WTC11 (cell line): ENCODE results near the gene GUCD1. TPM values are rescaled to one million over a fixed set of nuclear protein-coding genes. Genes with fewer than 3 reads are reported as not detected.
A peak's percentile ranks its signal among the peaks of the same experiment; 100 is the strongest.
"Not testable (repeated sequence)": the region's sequence is repeated elsewhere in the genome, so short reads cannot be mapped to it uniquely, and the experiment has no call there.

Source experiments
- ATAC-seq: fragments of 200-7000 bp; cut with Tn5 transposase; 2 replicates; pipeline ENCODE4 v1.10.0; 2021; ENCODE audit warnings: mild to moderate bottlenecking, moderate library complexity
- CTCF ChIA-PET: fragments of 300-600 bp; sonication (Branson Sonifier 250); formaldehyde crosslinking; loops from one replicate; lab custom pipeline; 2021; ENCODE audit warnings: antibody characterized with exemption; lab: Charles Lee
- POLR2A ChIA-PET: fragments of 350-600 bp; sonication (Branson Sonifier 250); formaldehyde crosslinking; loops from one replicate; lab custom pipeline; 2021; ENCODE audit warnings: antibody characterized with exemption; lab: Charles Lee
- DNase-seq: peaks from one replicate; pipeline ENCODE4 v3.0.0; 2021; ENCODE audit warnings: low spot score
- H3K27ac Mint-ChIP-seq: 2 replicates; pipeline ENCODE4 v1.8.0; 2021; ENCODE audit warnings: mixed read lengths
- H3K27me3 Mint-ChIP-seq: 2 replicates; pipeline ENCODE4 v1.8.0; 2021; ENCODE audit warnings: low read depth, mild to moderate bottlenecking, moderate library complexity, mixed read lengths
- H3K36me3 Mint-ChIP-seq: 2 replicates; pipeline ENCODE4 v1.8.0; 2021; ENCODE audit warnings: mixed read lengths
- H3K4me1 Mint-ChIP-seq: 2 replicates; pipeline ENCODE4 v1.8.0; 2022; ENCODE audit warnings: mixed read lengths
- H3K4me3 Mint-ChIP-seq: 2 replicates; pipeline ENCODE4 v1.8.0; 2021; ENCODE audit warnings: mild to moderate bottlenecking, moderate library complexity, mixed read lengths
- H3K9me3 Mint-ChIP-seq: 2 replicates; pipeline ENCODE4 v1.8.0; 2021; ENCODE audit warnings: mixed read lengths
- ATF1 ChIP-seq: sonication (generic); formaldehyde crosslinking; IDR thresholded peaks from 2 replicates; pipeline ENCODE4 v1.8.1; 2023; ENCODE audit warnings: mild to moderate bottlenecking, moderate library complexity, missing genetic modification reagents
- E2F5 ChIP-seq: sonication (generic); formaldehyde crosslinking; IDR thresholded peaks from 2 replicates; pipeline ENCODE4 v1.8.1; 2022; ENCODE audit warnings: mild to moderate bottlenecking, moderate library complexity, missing genetic modification reagents
- FOXK1 ChIP-seq: sonication (generic); formaldehyde crosslinking; IDR thresholded peaks from 2 replicates; pipeline ENCODE4 v1.8.0; 2022; ENCODE audit warnings: mild to moderate bottlenecking, moderate library complexity, missing genetic modification reagents
- GABPB1 ChIP-seq: sonication (generic); formaldehyde crosslinking; IDR thresholded peaks from 2 replicates; pipeline ENCODE4 v1.8.1; 2023; ENCODE audit warnings: mild to moderate bottlenecking, missing genetic modification reagents
- KAT7 ChIP-seq: sonication (generic); formaldehyde crosslinking; IDR thresholded peaks from 2 replicates; pipeline ENCODE4 v1.8.1; 2023; ENCODE audit warnings: missing genetic modification reagents, mild to moderate bottlenecking, borderline replicate concordance
- MAX ChIP-seq: sonication (generic); formaldehyde crosslinking; IDR thresholded peaks from 2 replicates; pipeline ENCODE4 v1.8.0; 2022; ENCODE audit warnings: mild to moderate bottlenecking, missing genetic modification reagents
- SP1 ChIP-seq: sonication (generic); formaldehyde crosslinking; conservative IDR thresholded peaks from 2 replicates; pipeline ENCODE4 v1.8.1; 2022; ENCODE audit warnings: missing genetic modification reagents
- TCF7 ChIP-seq: sonication (generic); formaldehyde crosslinking; IDR thresholded peaks from 2 replicates; pipeline ENCODE4 v1.8.0; 2022; ENCODE audit warnings: mild to moderate bottlenecking, low read depth, missing genetic modification reagents, moderate library complexity
- TP53 ChIP-seq: sonication (generic); formaldehyde crosslinking; IDR thresholded peaks from 2 replicates; pipeline ENCODE4 v1.8.1; 2023; ENCODE audit warnings: mild to moderate bottlenecking, missing genetic modification reagents
- ZNF219 ChIP-seq: sonication (generic); formaldehyde crosslinking; IDR thresholded peaks from 2 replicates; pipeline ENCODE4 v1.8.0; 2023; ENCODE audit warnings: missing genetic modification reagents, mild to moderate bottlenecking, borderline replicate concordance
- total RNA-seq: library from RNA; stranded (reverse); gene quantifications from 3 replicates; pipeline ENCODE4 v1.2.3, GENCODE V29; 2021
- TF ChIP-seq, protein P1 (sequence below): sonication (generic); formaldehyde crosslinking; IDR thresholded peaks from 2 replicates; pipeline ENCODE4 v1.8.0; 2022; ENCODE audit warnings: mild to moderate bottlenecking, missing genetic modification reagents
- TF ChIP-seq, protein P2 (sequence below): sonication (generic); formaldehyde crosslinking; IDR thresholded peaks from 2 replicates; pipeline ENCODE4 v1.8.1; 2022; ENCODE audit warnings: low read depth, missing genetic modification reagents, borderline replicate concordance
- TF ChIP-seq, protein P3 (sequence below): sonication (generic); formaldehyde crosslinking; IDR thresholded peaks from 2 replicates; pipeline ENCODE4 v1.8.1; 2023; ENCODE audit warnings: mild to moderate bottlenecking, missing genetic modification reagents, borderline replicate concordance

Gene GUCD1
- total RNA-seq, 1 experiment from 2014 or later = 105 TPM

DNA sequence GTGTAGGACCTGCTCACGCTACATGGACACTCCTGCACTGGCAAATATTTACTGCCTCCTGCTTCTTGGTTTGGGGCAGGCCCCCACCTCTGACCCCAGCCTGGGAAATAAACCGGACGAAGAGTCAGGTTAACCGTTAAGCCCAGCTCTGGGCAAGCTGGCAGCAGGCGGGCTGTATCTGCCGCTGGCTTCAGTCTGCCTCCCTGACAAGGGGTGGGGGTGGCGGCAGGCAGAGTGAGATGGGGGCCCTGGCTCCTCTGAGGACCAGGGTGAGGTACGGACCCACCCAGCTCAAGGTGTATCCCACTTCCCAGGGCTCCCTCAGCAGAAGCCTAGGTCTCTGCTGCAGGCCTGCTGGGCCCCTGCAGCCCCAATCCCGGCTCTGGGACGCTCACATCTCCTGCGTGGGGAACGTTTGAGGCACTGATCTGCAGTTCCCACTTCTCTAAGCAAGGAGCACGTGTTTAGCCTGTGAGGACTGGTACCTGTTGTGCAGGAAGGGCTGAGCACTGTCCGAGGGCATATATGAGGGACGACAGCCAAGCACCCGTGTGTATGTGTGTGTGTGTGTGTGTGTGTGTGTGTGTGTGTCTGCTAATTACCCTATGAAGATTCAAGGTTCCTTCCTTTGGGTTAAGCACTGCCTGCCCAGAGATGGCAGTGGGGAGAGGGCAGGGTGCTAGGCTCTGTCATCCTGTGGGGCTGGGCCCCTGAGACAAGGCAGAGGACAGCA lies 39.1 kb upstream of the GUCD1 start:
- ChIA-PET CTCF (no interaction called here), POLR2A (interaction anchor here (0.5 to 1.8 kb wide), 4 partner anchors 10 to 721 kb away, joined by 4 to 7 read pairs (median 6); partner anchors contain the start of gene GUCD1)
- H3K27me3 Mint-ChIP-seq = no peaks in the 10 kb centered on the region
- DNase-seq = no peak
- peak overlapping the region; percentile 67 for H3K4me3 Mint-ChIP-seq
- peaks cover 13% of the 10 kb centered on the region for H3K4me1 Mint-ChIP-seq
- no peak overlapping the region for H3K27ac Mint-ChIP-seq
- TF ChIP-seq SP1 (CRISPR knock-in tag) = no peak
- TF ChIP-seq GABPB1 (CRISPR knock-in tag) = peak; percentile 49; the same call in 1 of the 2 replicates
- H3K9me3 Mint-ChIP-seq = no peaks in the 10 kb centered on the region
- H3K36me3 Mint-ChIP-seq = no peaks in the 10 kb centered on the region
- ATAC-seq = no peak

GRCh38 chr22:24593559-24593835 lies 38.6 kb upstream of the GUCD1 start:
- CTCF ChIA-PET = interaction anchor here (1.0 to 3.3 kb wide), 3 partner anchors 9 to 179 kb away, joined by 3 to 9 read pairs (median 3); no protein-coding TSS in a partner anchor
- H3K27ac Mint-ChIP-seq, H3K36me3 Mint-ChIP-seq, DNase-seq, ATAC-seq, H3K27me3 Mint-ChIP-seq, H3K9me3 Mint-ChIP-seq: not testable (repeated sequence)
- Mint-ChIP-seq H3K4me3 (peak overlapping the region; percentile 67), H3K4me1 (peaks cover 12% of the 10 kb centered on the region; the same call in 1 of the 2 replicates)
- POLR2A ChIA-PET = interaction anchor here (0.5 to 1.8 kb wide), 5 partner anchors 9 to 721 kb away, joined by 3 to 7 read pairs (median 5); partner anchors contain the start of gene GUCD1

DNA sequence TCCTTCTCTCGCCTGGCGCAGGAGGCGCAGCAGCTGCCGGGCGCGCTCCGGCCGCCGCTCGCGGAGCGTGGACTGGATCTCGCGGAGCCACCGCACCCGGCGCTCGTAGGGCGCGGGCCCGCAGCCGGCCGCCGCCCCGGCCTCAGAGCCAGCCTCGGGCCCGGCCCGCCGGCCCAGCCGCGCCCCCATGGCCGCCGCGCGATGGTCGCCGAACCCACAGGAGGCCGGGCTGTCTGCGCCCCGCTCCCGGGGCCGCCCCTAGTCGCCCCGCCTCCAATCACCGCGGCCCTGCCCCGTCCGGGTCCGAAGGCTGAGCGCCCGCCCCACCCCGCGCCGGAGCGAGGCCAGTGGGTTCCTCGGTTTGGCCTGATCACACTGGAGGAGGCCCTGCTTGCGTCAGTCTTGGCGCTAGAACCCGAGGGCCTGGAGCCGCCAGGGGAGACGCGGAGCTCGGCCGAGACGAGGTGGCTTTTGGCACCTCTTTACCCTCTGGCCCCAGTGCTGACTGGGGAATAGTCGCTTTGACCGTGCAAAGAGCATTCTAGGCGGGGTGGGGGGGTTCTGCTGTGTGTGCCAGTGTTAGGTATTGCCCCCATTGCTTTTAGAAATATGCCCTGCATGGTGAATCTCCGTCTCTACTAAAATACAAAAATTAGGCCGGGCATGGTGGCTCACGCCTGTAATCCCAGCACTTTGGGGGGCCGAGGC lies 38.1 kb upstream of the GUCD1 start, which contains the start of gene LRRC75B:
Gene LRRC75B, minus strand, starts transcription at position 223 of the 708 bp plus-strand sequence. Its CDS starts 34 bp downstream, at position 189.
- peaks cover 12% of the 10 kb centered on the region; the same call in 1 of the 2 replicates for H3K4me1 Mint-ChIP-seq
- POLR2A ChIA-PET = interaction anchor here (0.5 to 1.8 kb wide), 6 partner anchors 9 to 824 kb away, joined by 3 to 7 read pairs (median 4); partner anchors contain the start of gene GUCD1
- H3K36me3 Mint-ChIP-seq = no peaks in the 10 kb centered on the region

More for the DNA sequence above, 38.1 kb upstream of the GUCD1 start, which contains the start of gene LRRC75B:
- Mint-ChIP-seq H3K27me3 (no peaks in the 10 kb centered on the region), H3K27ac (peak within 1 kb of the TSS; percentile 89), H3K9me3 (no peaks in the 10 kb centered on the region), H3K4me3 (peak within 1 kb of the TSS; percentile 91)
- DNase-seq (peak; percentile 88), ATAC-seq (peak; percentile 92)
- CTCF ChIA-PET = interaction anchor here (1.0 to 3.3 kb wide), 3 partner anchors 9 to 179 kb away, joined by 3 to 9 read pairs (median 3); no protein-coding TSS in a partner anchor
- TF ChIP-seq, protein P1, sequence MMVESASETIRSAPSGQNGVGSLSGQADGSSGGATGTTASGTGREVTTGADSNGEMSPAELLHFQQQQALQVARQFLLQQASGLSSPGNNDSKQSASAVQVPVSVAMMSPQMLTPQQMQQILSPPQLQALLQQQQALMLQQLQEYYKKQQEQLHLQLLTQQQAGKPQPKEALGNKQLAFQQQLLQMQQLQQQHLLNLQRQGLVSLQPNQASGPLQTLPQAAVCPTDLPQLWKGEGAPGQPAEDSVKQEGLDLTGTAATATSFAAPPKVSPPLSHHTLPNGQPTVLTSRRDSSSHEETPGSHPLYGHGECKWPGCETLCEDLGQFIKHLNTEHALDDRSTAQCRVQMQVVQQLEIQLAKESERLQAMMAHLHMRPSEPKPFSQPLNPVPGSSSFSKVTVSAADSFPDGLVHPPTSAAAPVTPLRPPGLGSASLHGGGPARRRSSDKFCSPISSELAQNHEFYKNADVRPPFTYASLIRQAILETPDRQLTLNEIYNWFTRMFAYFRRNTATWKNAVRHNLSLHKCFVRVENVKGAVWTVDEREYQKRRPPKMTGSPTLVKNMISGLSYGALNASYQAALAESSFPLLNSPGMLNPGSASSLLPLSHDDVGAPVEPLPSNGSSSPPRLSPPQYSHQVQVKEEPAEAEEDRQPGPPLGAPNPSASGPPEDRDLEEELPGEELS (CRISPR knock-in tag) = peak; percentile 15; the same call in 1 of the 2 replicates
- TF ChIP-seq, protein P2, sequence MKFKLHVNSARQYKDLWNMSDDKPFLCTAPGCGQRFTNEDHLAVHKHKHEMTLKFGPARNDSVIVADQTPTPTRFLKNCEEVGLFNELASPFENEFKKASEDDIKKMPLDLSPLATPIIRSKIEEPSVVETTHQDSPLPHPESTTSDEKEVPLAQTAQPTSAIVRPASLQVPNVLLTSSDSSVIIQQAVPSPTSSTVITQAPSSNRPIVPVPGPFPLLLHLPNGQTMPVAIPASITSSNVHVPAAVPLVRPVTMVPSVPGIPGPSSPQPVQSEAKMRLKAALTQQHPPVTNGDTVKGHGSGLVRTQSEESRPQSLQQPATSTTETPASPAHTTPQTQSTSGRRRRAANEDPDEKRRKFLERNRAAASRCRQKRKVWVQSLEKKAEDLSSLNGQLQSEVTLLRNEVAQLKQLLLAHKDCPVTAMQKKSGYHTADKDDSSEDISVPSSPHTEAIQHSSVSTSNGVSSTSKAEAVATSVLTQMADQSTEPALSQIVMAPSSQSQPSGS (CRISPR knock-in tag) = no peak
- TF ChIP-seq KAT7 (CRISPR knock-in tag) = 0 out of 2 replicates have a peak, but pooled peaks have one; percentile 63
- no peak for TF ChIP-seq ATF1 (CRISPR knock-in tag)
- peak; percentile 97 for TF ChIP-seq GABPB1 (CRISPR knock-in tag)
- peak; percentile 31; the same call in 1 of the 2 replicates for TF ChIP-seq TP53
- TF ChIP-seq, protein P3, sequence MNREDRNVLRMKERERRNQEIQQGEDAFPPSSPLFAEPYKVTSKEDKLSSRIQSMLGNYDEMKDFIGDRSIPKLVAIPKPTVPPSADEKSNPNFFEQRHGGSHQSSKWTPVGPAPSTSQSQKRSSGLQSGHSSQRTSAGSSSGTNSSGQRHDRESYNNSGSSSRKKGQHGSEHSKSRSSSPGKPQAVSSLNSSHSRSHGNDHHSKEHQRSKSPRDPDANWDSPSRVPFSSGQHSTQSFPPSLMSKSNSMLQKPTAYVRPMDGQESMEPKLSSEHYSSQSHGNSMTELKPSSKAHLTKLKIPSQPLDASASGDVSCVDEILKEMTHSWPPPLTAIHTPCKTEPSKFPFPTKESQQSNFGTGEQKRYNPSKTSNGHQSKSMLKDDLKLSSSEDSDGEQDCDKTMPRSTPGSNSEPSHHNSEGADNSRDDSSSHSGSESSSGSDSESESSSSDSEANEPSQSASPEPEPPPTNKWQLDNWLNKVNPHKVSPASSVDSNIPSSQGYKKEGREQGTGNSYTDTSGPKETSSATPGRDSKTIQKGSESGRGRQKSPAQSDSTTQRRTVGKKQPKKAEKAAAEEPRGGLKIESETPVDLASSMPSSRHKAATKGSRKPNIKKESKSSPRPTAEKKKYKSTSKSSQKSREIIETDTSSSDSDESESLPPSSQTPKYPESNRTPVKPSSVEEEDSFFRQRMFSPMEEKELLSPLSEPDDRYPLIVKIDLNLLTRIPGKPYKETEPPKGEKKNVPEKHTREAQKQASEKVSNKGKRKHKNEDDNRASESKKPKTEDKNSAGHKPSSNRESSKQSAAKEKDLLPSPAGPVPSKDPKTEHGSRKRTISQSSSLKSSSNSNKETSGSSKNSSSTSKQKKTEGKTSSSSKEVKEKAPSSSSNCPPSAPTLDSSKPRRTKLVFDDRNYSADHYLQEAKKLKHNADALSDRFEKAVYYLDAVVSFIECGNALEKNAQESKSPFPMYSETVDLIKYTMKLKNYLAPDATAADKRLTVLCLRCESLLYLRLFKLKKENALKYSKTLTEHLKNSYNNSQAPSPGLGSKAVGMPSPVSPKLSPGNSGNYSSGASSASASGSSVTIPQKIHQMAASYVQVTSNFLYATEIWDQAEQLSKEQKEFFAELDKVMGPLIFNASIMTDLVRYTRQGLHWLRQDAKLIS = 0 out of 2 replicates have a peak, but pooled peaks have one; percentile 27
- no peak for TF ChIP-seq TCF7 (CRISPR knock-in tag)
- no peak for TF ChIP-seq FOXK1
- TF ChIP-seq E2F5 = peak; percentile 57; the same call in 1 of the 2 replicates
- TF ChIP-seq SP1 (CRISPR knock-in tag) = peak; percentile 55; the same call in 1 of the 2 replicates
- no peak for TF ChIP-seq MAX (CRISPR knock-in tag)
- TF ChIP-seq ZNF219 = peak; percentile 13; the same call in 1 of the 2 replicates
